GM12801 (cell line): Measurements from ENCODE around the gene PLAAT4.

Experiments used
- CTCF ChIP-seq: IDR thresholded peaks from one replicate; pipeline ENCODE4 v1.5.1; 2011; ENCODE audit warnings: control low read depth; ENCODE audit not compliant: insufficient read length; ENCODE audit errors: extremely low read depth

PLAAT4 gene

GRCh38 chr11:63590024-63590788, 53.6 kb downstream of the PLAAT4 start:
- TF ChIP-seq CTCF = no peak

GRCh38 chr11:63592975-63593395, 56.4 kb downstream of the PLAAT4 start:
- no peak for TF ChIP-seq CTCF

GRCh38 chr11:63595296-63595695, 58.7 kb downstream of the PLAAT4 start:
- TF ChIP-seq CTCF = no peak
